ENCODE data around the gene SPRYD3.

- TF ChIP-seq CTCF (IDR thresholded peaks at IDR 0.05) (no peak), POLR2A (IDR thresholded peaks at IDR 0.05) (no peak)
These were observed 17.0 kb upstream of the SPRYD3 start for GRCh38 chr12:53096089-53096741.

Data from Peyer's patch (tissue), 4 donors.